Tibial nerve (tissue), 4 donors: Measurements from ENCODE around the gene PLPP1.

Experiments used
- CTCF ChIP-seq, 5 experiments: fragments of 200-600 bp in 3 of 5; fragments of 450-650 bp in 2 of 5; sonication (generic) in 3 of 5; IDR thresholded peaks; one replicate each; pipeline ENCODE4 v1.5.1; 2016 to 2019; ENCODE audit warnings: antibody characterized with exemption in 5 of 5, mild to moderate bottlenecking in 3 of 5, moderate library complexity in 2 of 5
- EP300 ChIP-seq, 2 donors: sonication (generic); formaldehyde crosslinking; IDR thresholded peaks; one replicate each; pipeline ENCODE4 v1.6.1; 2017; ENCODE audit warnings: antibody characterized with exemption in 2 of 2, mild to moderate bottlenecking in 1 of 2
- POLR2A ChIP-seq, 2 donors: fragments of 450-650 bp; IDR thresholded peaks; one replicate each; pipeline ENCODE4 v1.6.1; 2017; ENCODE audit warnings: antibody characterized with exemption in 2 of 2, mild to moderate bottlenecking in 2 of 2, moderate library complexity in 2 of 2

GRCh38 chr5:55459572-55459971 is 75.2 kb downstream of the PLPP1 start:
- TF ChIP-seq CTCF (IDR thresholded peaks at IDR 0.05) (no peak), POLR2A (IDR thresholded peaks at IDR 0.05) (no peak), EP300 (IDR thresholded peaks at IDR 0.05) (no peak)
